Suprapubic skin (tissue), 4 donors: ENCODE measurements around the gene SUPT7L. TPM values are rescaled to one million over a fixed set of nuclear protein-coding genes. Genes with fewer than 3 reads are reported as not detected.
A peak's percentile ranks its signal among the peaks of the same experiment; 100 is the strongest.

ENCODE experiments used
- DNase-seq, 2 donors: peaks; one replicate each; pipeline ENCODE4 v3.0.0-alpha.2; 2019; ENCODE audit warnings: low spot score in 2 of 2
- H3K27ac ChIP-seq: fragments of 200-600 bp; sonication (generic); one replicate; pipeline ENCODE4 v1.5.1; 2019
- H3K27me3 ChIP-seq: fragments of 200-600 bp; sonication (generic); one replicate; pipeline ENCODE4 v1.5.1; 2019
- H3K36me3 ChIP-seq: fragments of 200-600 bp; sonication (generic); one replicate; pipeline ENCODE4 v1.5.1; 2019
- H3K4me1 ChIP-seq: fragments of 200-600 bp; sonication (generic); one replicate; pipeline ENCODE4 v1.5.1; 2019
- H3K4me3 ChIP-seq: fragments of 200-600 bp; sonication (generic); one replicate; pipeline ENCODE4 v1.5.1; 2019; ENCODE audit warnings: mild to moderate bottlenecking
- H3K9me3 ChIP-seq: fragments of 200-600 bp; sonication (generic); one replicate; pipeline ENCODE4 v1.5.1; 2019
- EP300 ChIP-seq: sonication (generic); formaldehyde crosslinking; IDR thresholded peaks from one replicate; pipeline ENCODE4 v1.6.1; 2017; ENCODE audit warnings: antibody characterized with exemption
- POLR2A ChIP-seq, 2 donors: fragments of 450-650 bp; IDR thresholded peaks; one replicate each; pipeline ENCODE4 v1.6.1; 2017; ENCODE audit warnings: antibody characterized with exemption in 2 of 2, mild to moderate bottlenecking in 2 of 2, moderate library complexity in 2 of 2
- POLR2AphosphoS5 ChIP-seq, 3 donors: sonication (generic); formaldehyde crosslinking; IDR thresholded peaks; one replicate each; pipeline ENCODE4 v1.6.1; 2017; ENCODE audit warnings: antibody characterized with exemption in 3 of 3
- WGBS: methylation state at CpG from one replicate; pipeline ENCODE4 v1.1.5; 2018; 5-methylcytosine and 5-hydroxymethylcytosine counted together
- total RNA-seq, 4 donors: library from RNA; depleted of rRNA; stranded (reverse); fragments of >200 nt; gene quantifications; one replicate each; pipeline ENCODE4 v1.1.0, GENCODE V29; 2016
- TF ChIP-seq, protein P1 (sequence below), 2 donors: fragments of 200-600 bp in 1 of 2; fragments of 450-650 bp in 1 of 2; sonication (generic) in 1 of 2; IDR thresholded peaks; one replicate each; pipeline ENCODE4 v1.5.1; 2016 to 2019; ENCODE audit warnings: antibody characterized with exemption in 2 of 2, mild to moderate bottlenecking in 1 of 2, moderate library complexity in 1 of 2

The SUPT7L gene, protein sequence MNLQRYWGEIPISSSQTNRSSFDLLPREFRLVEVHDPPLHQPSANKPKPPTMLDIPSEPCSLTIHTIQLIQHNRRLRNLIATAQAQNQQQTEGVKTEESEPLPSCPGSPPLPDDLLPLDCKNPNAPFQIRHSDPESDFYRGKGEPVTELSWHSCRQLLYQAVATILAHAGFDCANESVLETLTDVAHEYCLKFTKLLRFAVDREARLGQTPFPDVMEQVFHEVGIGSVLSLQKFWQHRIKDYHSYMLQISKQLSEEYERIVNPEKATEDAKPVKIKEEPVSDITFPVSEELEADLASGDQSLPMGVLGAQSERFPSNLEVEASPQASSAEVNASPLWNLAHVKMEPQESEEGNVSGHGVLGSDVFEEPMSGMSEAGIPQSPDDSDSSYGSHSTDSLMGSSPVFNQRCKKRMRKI
- total RNA-seq = 10 to 100 TPM; 17.0 to 27.3 (median 22.2) TPM

DNA sequence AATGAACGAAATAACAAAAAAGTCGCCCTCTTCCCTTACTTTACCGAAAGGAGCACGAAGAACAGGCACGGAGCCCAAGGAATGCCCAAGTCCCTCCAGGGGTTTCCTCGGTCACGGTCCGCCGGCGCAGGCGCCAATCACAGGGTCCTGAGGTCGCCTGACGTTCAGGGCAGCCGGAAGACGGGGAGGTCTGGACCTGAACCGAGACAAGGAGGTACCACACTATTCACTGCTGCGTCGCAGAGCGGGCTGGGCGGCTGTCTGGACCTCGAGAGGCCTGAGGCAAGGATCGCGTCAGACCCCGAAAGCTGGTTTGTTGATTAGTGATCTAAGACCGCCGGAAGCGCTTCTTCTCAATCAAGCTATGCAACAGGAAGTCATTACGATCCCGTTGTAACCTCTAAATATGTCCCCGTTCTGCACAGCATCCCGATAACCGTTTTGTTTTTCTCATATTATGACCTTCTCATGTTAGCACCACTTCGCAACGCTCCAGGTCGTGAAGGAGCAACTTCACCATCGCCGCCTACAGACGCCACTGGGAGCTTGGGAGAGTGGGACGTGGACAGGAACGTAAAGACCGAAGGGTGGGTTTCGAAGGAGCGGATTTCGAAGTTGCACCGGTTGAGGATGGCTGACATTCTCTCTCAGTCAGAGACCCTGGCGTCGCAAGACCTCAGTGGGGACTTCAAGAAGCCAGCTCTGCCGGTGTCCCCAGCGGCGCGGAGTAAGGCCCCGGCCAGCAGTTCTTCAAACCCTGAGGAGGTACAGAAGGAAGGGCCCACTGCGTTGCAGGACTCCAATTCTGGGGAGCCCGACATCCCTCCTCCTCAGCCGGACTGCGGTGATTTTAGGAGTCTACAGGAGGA lies at the start of gene SUPT7L, which contains the start of gene SLC4A1AP:
Gene SUPT7L, minus strand, starts transcription at position 330 of the 869 bp plus-strand sequence. CDS start 1,422 bp downstream, outside the sequence.
Gene SLC4A1AP, plus strand, starts transcription at position 605 of the 869 bp plus-strand sequence. Its CDS starts 26 bp downstream, at position 631.
- TF ChIP-seq EP300 (no peak), POLR2A (IDR thresholded peaks at IDR 0.05) (peak in 1 of 2 donors; percentile 25), POLR2AphosphoS5 (IDR thresholded peaks at IDR 0.05) (peak in 2 of 3 donors; percentile 61 to 91)
- TF ChIP-seq, protein P1, sequence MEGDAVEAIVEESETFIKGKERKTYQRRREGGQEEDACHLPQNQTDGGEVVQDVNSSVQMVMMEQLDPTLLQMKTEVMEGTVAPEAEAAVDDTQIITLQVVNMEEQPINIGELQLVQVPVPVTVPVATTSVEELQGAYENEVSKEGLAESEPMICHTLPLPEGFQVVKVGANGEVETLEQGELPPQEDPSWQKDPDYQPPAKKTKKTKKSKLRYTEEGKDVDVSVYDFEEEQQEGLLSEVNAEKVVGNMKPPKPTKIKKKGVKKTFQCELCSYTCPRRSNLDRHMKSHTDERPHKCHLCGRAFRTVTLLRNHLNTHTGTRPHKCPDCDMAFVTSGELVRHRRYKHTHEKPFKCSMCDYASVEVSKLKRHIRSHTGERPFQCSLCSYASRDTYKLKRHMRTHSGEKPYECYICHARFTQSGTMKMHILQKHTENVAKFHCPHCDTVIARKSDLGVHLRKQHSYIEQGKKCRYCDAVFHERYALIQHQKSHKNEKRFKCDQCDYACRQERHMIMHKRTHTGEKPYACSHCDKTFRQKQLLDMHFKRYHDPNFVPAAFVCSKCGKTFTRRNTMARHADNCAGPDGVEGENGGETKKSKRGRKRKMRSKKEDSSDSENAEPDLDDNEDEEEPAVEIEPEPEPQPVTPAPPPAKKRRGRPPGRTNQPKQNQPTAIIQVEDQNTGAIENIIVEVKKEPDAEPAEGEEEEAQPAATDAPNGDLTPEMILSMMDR (IDR thresholded peaks at IDR 0.05) = no peak
- peak; percentile 85 for DNase-seq
- Histone ChIP-seq H3K4me1 (peaks cover 28% of the 10 kb centered on the region), H3K4me3 (peak within 1 kb of the TSS; percentile 61), H3K27ac (peak within 1 kb of the TSS; percentile 94), H3K27me3 (no peaks in the 10 kb centered on the region), H3K36me3 (peaks cover 42% of the 10 kb centered on the region), H3K9me3 (no peaks in the 10 kb centered on the region)
- 0% methylated on average over 43 of the region's 56 CpGs for WGBS

DNA sequence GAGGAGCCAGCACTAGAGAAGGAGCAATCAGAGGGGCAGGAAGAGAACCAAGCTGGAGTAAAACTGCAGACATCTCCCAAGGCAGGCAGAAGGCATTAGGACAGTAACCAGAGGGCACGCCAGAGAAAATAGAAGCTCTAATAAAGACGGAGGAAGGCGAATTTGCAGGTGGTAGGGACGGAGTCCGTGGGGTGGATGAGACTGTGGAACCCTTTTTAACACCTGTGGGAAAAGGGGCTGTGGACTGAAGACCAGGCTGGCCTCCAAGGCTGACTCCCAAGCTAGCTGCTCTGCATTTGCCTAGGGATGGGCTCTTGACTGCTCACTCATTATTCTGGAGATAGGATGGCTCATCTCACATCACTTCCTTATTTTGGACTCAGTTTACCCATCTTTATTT lies 49.8 kb upstream of the SUPT7L start:
- Histone ChIP-seq H3K9me3 (no peaks in the 10 kb centered on the region), H3K4me3 (no peak overlapping the region), H3K27ac (no peak overlapping the region), H3K27me3 (no peaks in the 10 kb centered on the region), H3K4me1 (peaks cover 38% of the 10 kb centered on the region), H3K36me3 (no peaks in the 10 kb centered on the region)
- no peak for DNase-seq
- WGBS = 95% methylated on average over 5 of the region's 5 CpGs
- no peak for TF ChIP-seq EP300

DNA sequence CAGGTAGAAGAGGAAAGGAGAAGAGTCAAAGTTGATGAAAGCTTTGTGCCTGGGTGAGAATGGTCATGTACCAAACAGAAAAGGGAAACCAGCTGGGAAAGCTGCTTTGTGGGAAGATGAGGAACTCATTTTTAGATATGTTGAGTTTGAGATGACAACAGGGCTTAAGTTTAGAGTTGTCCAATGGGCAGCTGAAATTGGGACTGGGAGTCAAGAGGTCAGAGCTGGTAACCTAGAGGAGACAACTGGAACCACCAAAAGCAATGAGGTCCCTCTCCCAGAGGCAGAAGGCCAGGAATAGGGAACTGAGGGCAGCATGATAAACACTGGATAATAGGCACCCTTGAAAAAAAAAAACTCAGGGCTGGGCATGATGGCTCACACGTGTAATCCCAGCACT lies 49.1 kb upstream of the SUPT7L start:
- WGBS = 92% methylated on average over 1 of the region's 1 CpG

DNA sequence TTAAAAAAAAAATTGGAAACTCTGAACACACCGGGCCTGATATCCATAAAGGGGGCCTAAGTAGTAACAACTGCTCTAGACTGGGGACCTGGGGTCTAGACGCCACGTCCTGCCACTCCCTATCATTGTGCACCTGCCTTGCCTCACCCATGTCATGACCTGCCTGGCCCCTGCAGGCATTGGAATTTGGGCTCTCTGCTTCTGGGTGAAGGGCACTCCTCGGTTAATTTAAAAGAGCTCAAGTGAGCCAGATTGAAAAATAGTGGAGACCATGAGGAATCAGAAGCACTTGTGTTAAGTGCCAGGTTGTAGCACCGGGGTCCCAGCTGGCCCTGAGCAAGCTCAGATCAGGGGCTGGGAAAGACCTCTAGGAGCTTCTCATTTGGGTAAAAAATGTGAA lies 48.4 kb upstream of the SUPT7L start:
- no peaks in the 10 kb centered on the region for H3K27me3 ChIP-seq
- DNase-seq = no peak
- H3K9me3 ChIP-seq = no peaks in the 10 kb centered on the region
- no peak overlapping the region for H3K27ac ChIP-seq
- TF ChIP-seq, protein P1 (IDR thresholded peaks at IDR 0.05) = no peak
- TF ChIP-seq POLR2AphosphoS5 (IDR thresholded peaks at IDR 0.05) = no peak
- TF ChIP-seq EP300 = no peak
- TF ChIP-seq POLR2A (IDR thresholded peaks at IDR 0.05) = no peak
- H3K4me1 ChIP-seq = peaks cover 43% of the 10 kb centered on the region
- 64% methylated on average over 5 of the region's 5 CpGs for WGBS
- no peak overlapping the region for H3K4me3 ChIP-seq
- H3K36me3 ChIP-seq = no peaks in the 10 kb centered on the region

More for the DNA sequence above, 49.1 kb upstream of the SUPT7L start:
- Histone ChIP-seq H3K27ac (no peak overlapping the region), H3K27me3 (no peaks in the 10 kb centered on the region), H3K36me3 (no peaks in the 10 kb centered on the region), H3K4me3 (no peak overlapping the region), H3K9me3 (no peaks in the 10 kb centered on the region), H3K4me1 (peaks cover 44% of the 10 kb centered on the region)
- TF ChIP-seq EP300 = no peak
- no peak for TF ChIP-seq POLR2A (IDR thresholded peaks at IDR 0.05)
- TF ChIP-seq POLR2AphosphoS5 (IDR thresholded peaks at IDR 0.05) = no peak
- TF ChIP-seq, protein P1 (IDR thresholded peaks at IDR 0.05) = no peak
- DNase-seq = no peak

DNA sequence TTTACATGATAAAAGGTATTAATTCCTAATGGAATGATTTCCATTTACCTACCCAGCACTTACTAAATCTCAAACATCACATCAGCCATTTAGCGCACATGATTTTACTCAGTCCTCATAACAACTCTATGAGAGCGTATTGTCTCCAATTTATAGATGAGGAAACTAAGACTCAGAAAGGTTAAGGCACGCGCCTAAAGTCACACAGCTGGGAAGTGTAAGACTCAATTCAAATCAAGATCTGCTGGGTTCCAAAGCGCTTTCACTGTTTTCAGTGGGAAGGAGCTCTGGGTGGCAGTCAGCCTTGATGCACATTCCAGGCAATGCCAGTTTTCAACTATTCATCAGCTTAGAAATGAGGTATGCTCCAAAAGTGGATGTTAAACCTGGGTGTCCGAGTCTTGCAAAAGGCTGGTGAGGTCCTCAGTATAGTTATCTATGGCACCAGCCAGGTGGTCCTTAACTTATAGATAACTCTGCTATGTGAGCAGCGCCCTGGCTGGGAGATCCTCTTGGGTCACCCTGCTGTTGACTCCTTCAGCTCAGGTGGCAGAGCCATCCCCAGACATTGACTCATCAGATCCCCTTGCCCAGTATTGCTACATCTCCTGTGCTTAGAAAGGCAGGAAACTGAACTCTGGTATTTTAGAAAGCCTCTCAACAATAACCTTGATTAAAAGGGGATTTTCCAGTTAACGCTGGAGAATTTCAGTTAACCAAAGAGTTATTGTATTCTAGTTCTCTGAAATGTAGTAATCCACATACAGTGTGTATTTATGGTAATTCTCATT lies 47.4 kb upstream of the SUPT7L start:
- no peak overlapping the region for H3K27ac ChIP-seq
- no peak overlapping the region for H3K4me3 ChIP-seq
- TF ChIP-seq, protein P1 (IDR thresholded peaks at IDR 0.05) = no peak
- TF ChIP-seq POLR2A (IDR thresholded peaks at IDR 0.05) (no peak), EP300 (no peak), POLR2AphosphoS5 (IDR thresholded peaks at IDR 0.05) (no peak)
- H3K4me1 ChIP-seq = peaks cover 43% of the 10 kb centered on the region
- no peaks in the 10 kb centered on the region for H3K36me3 ChIP-seq
- DNase-seq = no peak
- H3K27me3 ChIP-seq = no peaks in the 10 kb centered on the region
- H3K9me3 ChIP-seq = no peaks in the 10 kb centered on the region
- 89% methylated on average over 8 of the region's 8 CpGs for WGBS
